Endothelial cell of hepatic sinusoid (primary cell): ENCODE results near the gene VARS1.
"Not testable (repeated sequence)": the region's sequence is repeated elsewhere in the genome, so short reads cannot be mapped to it uniquely, and the experiment has no call there.

Experiments
- in situ Hi-C: cut with HindIII; loops from 2 replicates; pipeline ENCODE4 v1.10.0; 2017; ENCODE audit warnings: low sequenced_read_pairs

The VARS1 gene

GRCh38 chr6:31794866-31795615 is 511 bp downstream of the VARS1 start:
- in situ Hi-C loops, result no loop called here

GRCh38 chr6:31794294-31794865 is 1.2 kb downstream of the VARS1 start:
- in situ Hi-C loops, result no loop called here

DNA sequence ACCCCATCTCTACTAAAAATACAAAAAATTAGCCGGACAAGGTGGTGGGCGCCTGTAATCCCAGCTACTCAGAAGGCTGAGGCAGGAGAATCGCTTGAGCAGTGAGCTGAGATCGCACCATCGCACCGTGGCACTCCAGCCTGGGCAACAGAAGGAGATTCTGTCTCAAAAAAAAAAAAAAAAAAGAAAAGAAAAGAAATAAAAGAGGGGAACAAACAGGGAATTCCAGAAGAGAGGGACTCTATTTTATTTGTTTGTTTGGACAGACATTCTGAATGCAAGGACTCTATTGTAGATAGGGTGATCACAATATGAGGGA is 1.7 kb downstream of the VARS1 start:
- in situ Hi-C loops, result not testable (repeated sequence)

- in situ Hi-C loops, result no loop called here
Measured at GRCh38 chr6:31792761-31793171, 2.8 kb downstream of the VARS1 start.

DNA sequence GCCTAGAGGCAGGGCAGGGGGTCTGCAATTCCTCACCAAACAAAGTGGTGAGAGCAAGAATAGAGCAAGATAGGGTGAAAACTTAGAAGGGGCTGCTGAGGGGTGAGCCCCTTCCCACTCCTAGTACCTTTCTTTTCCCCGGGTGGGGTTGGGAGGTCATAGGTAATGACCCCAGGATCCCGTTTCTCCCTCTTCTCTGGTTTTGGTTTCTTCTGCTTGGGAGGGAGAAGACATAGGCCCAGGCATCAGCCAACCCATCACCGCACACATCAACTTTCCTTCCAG is 3.5 kb downstream of the VARS1 start:
- in situ Hi-C loops, result no loop called here

- in situ Hi-C loops, result no loop called here
Measured at GRCh38 chr6:31791324-31792089, 4.0 kb downstream of the VARS1 start.

- in situ Hi-C loops, result no loop called here
Measured at GRCh38 chr6:31785475-31785874, 10.1 kb downstream of the VARS1 start.

DNA sequence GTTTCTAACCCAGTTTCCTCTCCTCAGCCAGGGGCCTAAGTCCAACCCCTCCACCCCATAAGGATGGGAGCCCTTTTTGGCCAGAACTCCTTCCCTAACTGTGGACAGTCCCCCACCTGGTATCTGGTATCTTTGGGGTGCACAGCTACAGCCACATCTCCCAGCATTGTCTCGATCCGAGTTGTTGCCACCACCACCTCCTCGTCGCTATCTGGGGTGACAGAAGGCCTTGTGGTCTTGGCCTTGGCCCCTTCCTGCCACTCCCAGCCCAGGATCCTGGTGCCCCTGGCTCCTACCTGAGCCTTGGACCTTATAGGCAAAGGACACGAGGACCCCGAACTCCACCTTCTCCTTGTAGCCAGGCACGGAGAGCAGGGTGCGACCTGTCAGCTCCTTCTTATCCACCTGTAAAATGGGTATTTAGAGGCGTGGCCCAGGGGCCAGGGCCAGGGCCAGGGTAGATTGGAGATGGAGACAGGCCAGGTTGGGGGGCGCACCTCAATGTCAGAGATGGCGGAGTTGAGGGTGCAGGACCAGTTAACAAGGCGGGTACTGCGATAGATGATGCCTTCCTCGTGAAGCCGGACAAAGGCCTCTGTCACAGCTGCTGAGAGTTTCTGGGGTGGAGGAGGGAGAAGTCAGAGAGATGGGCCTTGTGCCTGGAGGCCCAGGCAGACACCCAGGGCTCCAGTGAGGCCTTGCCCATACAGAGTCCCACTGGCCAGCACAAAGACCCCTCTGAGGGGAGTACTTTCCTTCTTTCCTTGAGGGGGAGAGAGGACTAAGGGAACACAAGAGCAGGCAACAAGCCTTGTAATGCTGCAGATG is 11.2 kb downstream of the VARS1 start:
- in situ Hi-C loops, result loop anchor here (5.0 kb wide), 1 partner anchor 42 kb away; the partner anchor contains the start of gene MSH5

DNA sequence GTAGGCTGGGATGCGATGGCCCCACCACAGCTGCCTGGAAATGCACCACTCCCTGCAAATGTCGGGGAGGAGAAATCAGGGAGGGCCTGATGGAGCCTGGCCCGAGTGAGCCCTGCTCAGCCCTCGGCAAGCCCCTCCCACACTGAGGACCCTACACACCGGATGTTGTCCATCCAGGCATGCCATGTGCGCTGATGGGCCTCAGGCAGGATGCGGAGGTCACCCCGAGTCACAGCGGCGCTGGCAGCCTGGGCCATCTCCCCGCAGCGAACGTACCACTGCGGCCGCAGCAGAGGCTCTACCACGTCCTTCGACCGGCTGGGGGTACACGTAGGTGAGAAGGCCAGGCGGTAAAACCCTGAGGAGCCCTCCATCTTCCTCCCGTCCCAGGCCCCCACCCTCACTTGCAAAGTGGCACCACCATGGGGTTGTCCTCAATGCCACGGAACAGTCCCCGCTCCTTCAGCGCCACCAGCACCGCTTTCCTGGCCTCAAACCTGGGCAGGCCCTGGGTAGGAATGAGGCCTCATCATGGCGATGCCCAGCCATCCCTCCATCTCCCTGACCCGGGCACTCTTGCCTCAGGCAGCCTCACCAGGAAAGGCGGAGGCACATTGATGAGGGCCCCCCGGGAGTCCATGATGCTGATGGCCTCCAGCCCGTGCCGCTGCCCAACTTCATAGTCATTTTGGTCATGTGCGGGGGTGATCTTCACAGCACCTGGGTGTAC is 13.3 kb downstream of the VARS1 start:
- in situ Hi-C loops, result loop anchor here (5.0 kb wide), 1 partner anchor 40 kb away; the partner anchor contains the start of gene MSH5

GRCh38 chr6:31781244-31782125 is 14.1 kb downstream of the VARS1 start:
- in situ Hi-C loops, result loop anchor here (5.0 kb wide), 1 partner anchor 39 kb away; the partner anchor contains the start of gene MSH5

DNA sequence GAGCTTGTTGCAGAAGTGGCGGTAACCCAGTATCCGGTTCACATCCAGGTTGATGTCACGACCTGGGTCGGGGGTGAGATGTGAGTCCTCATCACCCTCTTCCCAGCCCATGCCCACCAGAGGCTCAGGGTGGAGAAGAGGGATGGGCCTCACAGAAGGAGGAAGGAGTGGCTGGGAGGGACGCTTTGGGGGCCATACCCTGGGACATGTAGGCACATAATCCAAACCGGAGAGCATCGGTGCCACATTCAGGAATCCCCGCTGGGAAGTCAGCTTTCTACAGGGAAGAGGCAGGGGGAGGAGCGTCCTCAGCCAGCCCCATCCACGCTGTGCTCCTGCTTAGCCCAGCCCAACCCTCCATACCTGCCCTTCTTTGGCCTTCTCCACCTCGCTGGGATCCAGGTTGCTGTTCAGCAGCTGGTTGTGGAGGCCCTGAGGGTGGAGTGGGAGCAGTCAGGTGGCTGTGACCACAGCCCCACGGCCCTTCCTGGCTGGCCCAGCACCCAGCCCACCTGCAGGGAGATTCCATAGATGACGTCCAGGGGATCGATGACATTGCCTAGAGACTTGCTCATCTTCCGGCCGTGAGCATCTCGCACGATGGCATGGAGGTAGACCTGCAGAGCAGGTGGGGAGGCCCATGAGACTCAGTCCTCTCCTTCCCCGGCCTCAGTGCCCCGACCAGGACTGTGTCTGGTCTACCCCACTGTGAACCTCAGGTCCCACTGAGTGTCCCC is 14.9 kb downstream of the VARS1 start:
- in situ Hi-C loops, result loop anchor here (5.0 kb wide), 1 partner anchor 38 kb away; the partner anchor contains the start of gene MSH5

GRCh38 chr6:31779908-31780307 is 15.6 kb downstream of the VARS1 start:
- in situ Hi-C loops, result loop anchor here (5.0 kb wide), 1 partner anchor 38 kb away; the partner anchor contains the start of gene MSH5

DNA sequence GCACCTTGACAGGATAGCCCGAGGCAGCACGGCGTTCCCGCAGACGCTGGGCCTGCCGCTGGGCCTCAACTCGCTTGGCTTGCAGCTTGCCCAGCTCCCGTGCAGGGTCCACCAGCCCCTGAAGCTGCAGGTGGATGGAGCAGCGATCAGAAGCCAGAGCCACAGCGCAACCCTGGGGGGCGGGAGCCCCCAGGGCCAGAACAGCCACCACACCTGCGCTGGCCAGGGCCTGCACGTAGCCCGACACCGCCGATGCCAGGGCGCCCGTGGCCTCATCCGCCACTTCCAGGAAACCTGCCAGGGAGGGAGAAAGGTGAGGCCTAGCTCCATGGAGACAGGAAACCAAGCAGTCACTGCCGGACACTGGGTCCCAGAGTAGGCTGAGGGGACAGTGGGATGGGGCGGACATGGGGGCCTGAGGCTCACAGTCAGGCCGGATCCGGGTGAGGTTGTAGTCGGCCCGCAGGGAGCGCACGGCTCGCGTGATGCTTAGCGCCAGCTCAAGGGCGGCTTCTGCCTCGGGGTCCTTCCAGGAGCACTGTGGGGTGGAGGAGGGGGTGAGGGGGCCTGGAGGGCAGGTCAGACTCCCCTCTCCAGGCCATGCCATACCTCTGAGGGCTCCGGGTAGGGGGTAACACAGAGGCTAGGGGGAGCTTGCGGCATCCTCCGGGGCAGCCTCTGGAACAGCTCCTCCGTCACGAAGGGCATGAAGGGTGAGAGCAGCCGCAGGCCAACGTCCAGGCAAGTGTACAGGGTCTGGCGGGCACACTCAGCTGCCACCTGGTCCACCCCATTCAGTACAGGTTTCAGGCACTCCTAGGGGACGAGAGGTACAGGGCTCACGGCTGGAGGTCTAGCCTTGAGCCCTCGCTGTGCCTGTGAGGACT is 16.3 kb downstream of the VARS1 start:
- in situ Hi-C loops, result no loop called here

DNA sequence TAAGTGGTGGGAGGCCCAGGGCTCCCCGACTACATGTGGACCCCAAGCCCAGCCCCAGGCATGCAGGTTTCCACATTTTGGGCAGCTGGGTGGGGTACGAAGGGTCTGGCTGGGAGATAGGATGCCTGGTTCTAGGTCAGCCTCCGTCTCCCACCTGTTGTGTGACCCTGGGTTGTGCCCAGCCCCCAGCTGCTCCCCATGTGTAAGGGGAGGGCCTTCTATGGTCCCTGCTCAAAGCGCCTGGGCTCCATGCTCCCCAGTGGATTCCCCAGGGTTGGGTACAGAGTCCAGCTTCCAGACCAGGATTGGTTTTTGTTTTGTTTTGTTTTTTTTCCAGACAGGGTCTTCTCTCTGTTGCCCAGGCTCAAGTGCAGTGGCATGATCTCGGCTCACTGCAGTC is 17.4 kb downstream of the VARS1 start:
- in situ Hi-C loops, result no loop called here

DNA sequence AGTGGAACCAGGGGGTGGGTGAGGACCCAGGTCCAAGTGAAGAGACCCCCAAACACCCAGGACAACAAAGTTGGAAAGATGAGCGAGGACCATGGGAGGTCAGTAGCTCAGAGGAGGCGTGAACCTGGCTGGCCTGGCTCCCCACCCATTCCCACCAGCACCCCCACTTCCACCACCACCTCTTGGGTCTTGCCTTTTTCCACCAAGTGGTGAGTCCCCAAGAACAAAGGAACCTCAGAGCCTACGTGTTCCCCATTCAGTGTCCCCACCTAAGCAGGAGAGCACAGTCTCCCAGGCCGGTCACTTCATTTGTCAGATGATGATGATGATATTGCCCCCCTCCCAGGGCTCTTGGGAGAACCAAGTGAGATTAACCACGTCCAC is 17.9 kb downstream of the VARS1 start:
- in situ Hi-C loops, result no loop called here

DNA sequence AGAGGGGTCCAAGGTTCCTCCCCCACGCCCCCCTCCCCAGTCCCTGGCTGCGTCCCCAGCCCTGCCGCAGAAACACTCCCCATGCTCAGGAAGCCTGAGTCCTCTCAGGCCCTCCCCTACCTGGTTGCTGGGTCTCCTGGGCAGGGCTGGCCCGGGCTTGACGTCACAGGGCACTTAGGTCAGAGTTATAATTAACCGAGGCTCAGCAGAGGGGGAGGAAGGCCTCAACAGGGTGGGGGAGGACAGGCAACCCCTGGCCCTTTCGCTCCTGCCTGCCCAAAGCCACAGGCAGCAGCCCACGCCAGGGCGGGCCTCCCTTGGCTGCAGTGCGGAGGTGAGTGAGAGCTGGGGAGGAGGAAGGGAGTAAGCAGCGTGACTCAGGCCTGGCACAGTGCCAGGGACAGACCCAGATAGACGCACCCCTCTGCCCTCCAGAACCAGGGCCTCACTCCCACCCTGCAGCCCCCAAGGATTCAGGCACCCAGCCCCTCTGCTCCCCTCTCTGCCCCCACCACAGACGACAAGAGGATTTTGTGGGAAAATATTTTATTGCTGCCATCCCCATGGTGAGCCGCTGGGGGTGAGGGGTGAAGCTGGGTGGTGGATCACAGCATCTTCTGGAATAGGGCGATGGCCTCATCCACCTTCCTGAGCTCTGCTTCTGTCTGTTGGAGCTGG is 18.4 kb downstream of the VARS1 start, which contains the start of gene VWA7:
Gene VWA7, minus strand, starts transcription at position 340 of the 678 bp plus-strand sequence. CDS start 549 bp downstream, outside the sequence.
- in situ Hi-C loops, result no loop called here

DNA sequence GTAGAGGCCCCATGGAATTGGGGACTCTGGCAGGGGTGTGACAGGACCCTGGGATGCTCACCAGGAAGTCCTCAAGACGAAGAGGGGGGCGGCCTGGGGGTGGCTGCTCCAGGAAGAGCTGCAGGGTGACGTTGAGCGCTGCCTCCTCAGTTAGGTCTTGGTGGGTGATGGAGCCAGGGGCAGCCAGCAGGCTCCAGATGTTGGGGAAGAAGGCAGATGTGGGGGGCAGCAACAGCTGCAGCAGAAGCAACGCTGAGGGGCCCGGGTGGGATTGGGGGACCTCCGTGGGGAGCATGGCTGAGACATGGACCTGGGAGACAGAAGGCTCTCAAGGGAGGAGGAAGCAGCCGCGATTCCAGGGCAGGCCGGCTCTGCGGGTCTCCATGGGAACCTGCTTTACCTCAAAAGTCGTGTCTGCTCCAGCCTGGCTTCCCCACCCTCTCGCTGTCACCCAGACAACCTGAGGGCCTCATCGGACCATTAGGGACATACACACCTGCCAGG is 19.0 kb downstream of the VARS1 start:
- in situ Hi-C loops, result no loop called here
